HG02943 (cell line): ENCODE measurements around the gene ROR1.
"Not testable (repeated sequence)": the region's sequence is repeated elsewhere in the genome, so short reads cannot be mapped to it uniquely, and the experiment has no call there.

Experiments used
- ATAC-seq: cut with Tn5 transposase; IDR thresholded peaks from one replicate; pipeline ENCODE4 v1.9.1; 2021; ENCODE audit warnings: mild to moderate bottlenecking, low read depth, moderate library complexity; ENCODE audit not compliant: unreplicated experiment

ROR1 gene

GRCh38 chr1:63819795-63820194 is 46.0 kb downstream of the ROR1 start:
- no peak for ATAC-seq

GRCh38 chr1:63821091-63822005 is 47.5 kb downstream of the ROR1 start:
- ATAC-seq: no peak

GRCh38 chr1:63822540-63822939 is 48.7 kb downstream of the ROR1 start:
- no peak for ATAC-seq

- no peak for ATAC-seq
These were observed 50.6 kb downstream of the ROR1 start for GRCh38 chr1:63824451-63824850.

GRCh38 chr1:63825111-63825510 is 51.3 kb downstream of the ROR1 start:
- ATAC-seq: no peak

GRCh38 chr1:63826246-63826861 is 52.5 kb downstream of the ROR1 start:
- ATAC-seq: not testable (repeated sequence)

GRCh38 chr1:63827411-63828321 is 53.8 kb downstream of the ROR1 start:
- no peak for ATAC-seq

GRCh38 chr1:63828322-63829044 is 54.7 kb downstream of the ROR1 start:
- ATAC-seq: no peak

GRCh38 chr1:63829349-63830327 is 55.8 kb downstream of the ROR1 start:
- ATAC-seq: no peak

- ATAC-seq: no peak
These were observed 57.6 kb downstream of the ROR1 start for GRCh38 chr1:63831409-63831808.

GRCh38 chr1:63833363-63834119 is 59.7 kb downstream of the ROR1 start:
- no peak for ATAC-seq

GRCh38 chr1:63835128-63835527 is 61.3 kb downstream of the ROR1 start:
- no peak for ATAC-seq

- no peak for ATAC-seq
These were observed 62.6 kb downstream of the ROR1 start for GRCh38 chr1:63836374-63836773.

GRCh38 chr1:63836830-63837229 is 63.0 kb downstream of the ROR1 start:
- ATAC-seq: no peak

GRCh38 chr1:63843010-63843409 is 69.2 kb downstream of the ROR1 start:
- no peak for ATAC-seq

- no peak for ATAC-seq
These were observed 70.1 kb downstream of the ROR1 start for GRCh38 chr1:63843884-63844283.

- no peak for ATAC-seq
These were observed 71.5 kb downstream of the ROR1 start for GRCh38 chr1:63845346-63845745.

GRCh38 chr1:63847308-63847910 is 73.6 kb downstream of the ROR1 start:
- no peak for ATAC-seq
